HG02852 (cell line): ENCODE data around the gene FBXO3.

ENCODE experiments used
- ATAC-seq: cut with Tn5 transposase; IDR thresholded peaks from one replicate; pipeline ENCODE4 v1.9.1; 2021; ENCODE audit warnings: mild to moderate bottlenecking, moderate library complexity; ENCODE audit not compliant: unreplicated experiment

Gene FBXO3

DNA sequence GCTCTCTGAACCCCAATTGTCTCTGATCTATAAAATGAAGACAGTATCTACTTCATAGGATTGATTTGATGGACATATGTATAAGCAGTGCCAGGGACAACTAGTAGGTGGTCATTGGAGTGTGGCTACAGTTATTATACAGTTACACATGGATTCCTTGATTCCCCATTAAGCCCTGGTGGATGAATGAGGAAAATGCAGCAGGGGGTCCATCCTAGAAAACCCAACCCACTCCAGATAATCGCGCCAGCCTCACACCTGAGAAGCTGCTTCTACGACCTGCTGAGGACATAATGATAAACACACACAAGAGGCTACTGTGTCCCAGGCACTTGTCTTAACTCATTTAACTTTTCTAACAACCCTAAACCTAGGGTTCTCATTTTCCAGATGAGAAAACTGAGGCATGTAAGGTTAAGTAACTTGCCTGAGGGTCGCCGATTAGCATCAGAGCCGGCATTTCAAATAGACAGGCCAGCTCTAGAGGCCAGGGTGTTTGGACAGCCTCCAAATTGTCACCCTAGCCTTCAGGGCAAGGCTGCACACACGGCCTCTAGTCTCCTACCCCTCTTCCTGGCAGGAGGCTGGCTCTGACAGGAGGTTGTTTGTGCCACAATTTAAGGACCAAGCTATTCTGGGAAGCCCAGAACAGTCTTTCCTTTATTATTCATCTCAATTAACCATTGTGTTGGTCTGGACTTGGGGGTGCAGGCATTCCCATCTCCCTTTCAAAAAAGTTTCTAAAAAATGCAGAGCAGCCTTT is 69.9 kb downstream of the FBXO3 start:
- no peak for ATAC-seq

DNA sequence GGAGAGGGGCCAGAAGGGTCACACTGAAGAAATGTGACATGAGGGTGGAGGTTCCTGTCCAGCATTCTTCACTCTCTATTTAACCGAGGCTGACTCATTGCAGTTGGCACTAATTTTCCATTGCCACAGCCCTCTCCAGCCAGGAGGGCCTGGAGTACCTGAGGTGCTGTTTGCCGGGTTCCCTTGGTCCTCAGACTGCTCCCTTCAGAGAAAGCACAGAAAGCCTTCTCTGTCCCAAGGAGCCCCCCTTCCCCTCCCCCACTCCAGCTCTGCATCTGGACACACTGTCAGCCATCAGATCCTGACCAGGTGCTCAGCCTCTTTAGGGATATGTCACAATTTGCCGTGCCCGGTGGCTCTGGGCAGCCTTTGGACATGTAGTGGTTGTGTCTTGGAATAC is 70.5 kb downstream of the FBXO3 start:
- no peak for ATAC-seq

- ATAC-seq, result no peak
Observed at GRCh38 chr11:33703234-33703633, 71.1 kb downstream of the FBXO3 start.

- no peak for ATAC-seq
Observed at GRCh38 chr11:33701302-33702230, 72.8 kb downstream of the FBXO3 start.

GRCh38 chr11:33700502-33701271 is 73.6 kb downstream of the FBXO3 start, which contains the start of gene C11orf91:
C11orf91 (minus strand) TSS chr11:33700826; CDS start chr11:33700740, 86 bp downstream.
- peak; percentile 90 for ATAC-seq

DNA sequence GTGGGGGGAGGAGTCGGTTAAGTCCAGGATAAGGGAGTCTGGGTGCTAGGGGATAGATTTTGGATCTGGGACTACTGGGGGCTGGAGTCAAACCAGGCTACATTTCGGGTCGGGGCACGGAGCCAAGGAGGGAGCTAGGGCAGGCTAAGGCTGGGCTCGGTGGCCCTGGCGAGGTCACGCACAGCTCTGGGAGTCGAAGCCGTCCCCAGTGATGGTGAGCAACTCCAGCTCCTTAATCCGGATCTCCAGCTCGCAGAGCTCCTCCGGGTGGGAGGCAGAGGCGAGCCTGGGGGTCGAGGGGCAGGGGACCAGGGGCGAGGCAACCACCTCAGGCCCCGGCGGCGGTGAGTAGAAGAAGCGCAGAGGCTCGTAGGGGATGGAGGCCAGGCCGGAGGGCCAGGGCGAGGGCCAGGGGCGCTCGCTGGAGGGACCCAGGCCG is 74.2 kb downstream of the FBXO3 start:
- no peak for ATAC-seq

- no peak for ATAC-seq
Observed at GRCh38 chr11:33699515-33700062, 74.7 kb downstream of the FBXO3 start.

- ATAC-seq, result no peak
Observed at GRCh38 chr11:33698921-33699320, 75.4 kb downstream of the FBXO3 start.

- ATAC-seq, result no peak
Observed at GRCh38 chr11:33697997-33698396, 76.3 kb downstream of the FBXO3 start.

DNA sequence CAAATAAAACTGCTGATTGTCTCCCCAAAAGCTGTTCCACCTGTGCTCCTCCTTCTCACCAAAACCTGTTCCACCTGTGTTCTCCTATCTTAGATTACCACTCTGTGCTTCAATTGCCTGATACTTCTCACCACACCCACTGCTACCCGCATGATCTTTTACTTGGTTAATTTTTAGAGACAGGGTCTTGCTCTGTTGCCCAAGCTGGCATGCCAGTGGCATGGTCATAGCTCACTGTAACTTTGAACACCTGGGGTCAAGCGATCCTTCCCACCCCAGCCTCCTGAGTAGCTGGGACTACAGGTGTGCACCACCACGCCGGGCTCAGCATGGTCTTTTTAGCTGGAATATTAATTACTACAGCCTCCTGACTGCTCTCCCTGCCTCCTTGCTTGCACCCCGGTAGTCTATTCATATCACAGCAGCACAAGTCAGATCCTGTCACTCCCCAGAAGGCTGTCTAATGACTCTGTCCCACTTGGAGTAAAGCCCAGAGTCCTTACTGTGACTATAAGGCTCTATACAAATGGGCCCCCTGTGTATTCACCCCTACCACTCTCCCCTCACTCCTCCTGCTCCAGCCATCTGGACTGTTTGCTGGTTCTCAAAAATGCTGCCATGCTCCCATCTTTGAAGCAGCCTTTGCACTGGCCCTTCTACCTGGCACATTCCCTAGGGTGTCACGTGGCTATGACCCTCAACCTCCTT is 77.2 kb downstream of the FBXO3 start:
- no peak for ATAC-seq

DNA sequence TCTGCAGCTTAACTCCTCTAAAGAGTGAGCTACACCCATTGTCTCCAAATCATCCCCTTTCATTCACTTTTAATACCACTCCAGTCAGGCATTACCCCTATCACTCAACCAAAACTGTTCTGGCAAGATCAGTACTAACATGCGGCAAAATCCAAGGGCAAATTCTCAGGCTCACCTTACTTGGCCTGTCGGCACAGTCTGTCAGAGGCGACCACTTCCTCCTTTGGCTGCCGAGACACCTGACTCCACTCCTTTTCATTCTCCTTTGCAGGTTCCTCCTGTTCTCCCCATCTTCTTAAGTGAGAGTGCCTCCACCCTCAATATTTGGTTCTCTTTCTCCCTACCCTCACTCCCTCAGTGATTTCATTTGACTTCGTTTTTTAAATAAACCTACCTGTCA is 77.9 kb downstream of the FBXO3 start:
- no peak for ATAC-seq

GRCh38 chr11:33695051-33695566 is 79.2 kb downstream of the FBXO3 start:
- ATAC-seq, result no peak

DNA sequence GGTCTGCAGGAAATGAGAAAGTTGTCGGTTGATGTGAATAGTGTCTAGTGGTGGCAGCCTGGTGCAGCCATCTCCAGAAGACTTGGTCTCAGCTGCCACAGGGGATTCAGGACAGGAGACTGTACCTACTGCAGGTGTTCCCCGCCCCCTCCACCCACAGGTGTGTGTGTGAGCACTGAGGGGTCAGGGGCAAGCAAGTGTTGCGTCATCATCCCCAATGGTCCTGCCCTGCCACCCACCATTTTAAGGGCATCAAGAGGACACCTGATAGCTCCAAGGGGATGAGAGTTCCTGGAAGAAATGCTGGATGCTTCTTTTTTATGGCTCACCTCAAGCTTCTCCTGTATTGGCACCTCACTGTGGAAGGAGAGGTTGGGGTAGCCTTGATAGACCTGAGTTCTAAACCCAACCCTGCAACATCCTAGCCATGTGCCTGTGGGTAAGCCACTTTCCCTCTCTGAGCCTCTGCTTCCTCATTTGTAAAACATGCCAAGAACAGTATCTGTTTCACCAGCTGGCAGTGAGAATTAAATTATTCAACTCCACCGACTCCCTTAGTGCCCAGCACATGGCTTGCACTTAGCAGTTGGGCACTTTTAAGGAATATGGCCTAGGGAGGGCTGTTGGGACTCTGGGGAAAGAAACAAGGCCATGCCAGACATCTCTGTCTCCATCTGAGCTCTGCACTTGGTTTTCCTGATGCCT is 79.8 kb downstream of the FBXO3 start:
- no peak for ATAC-seq

- ATAC-seq, result no peak
Observed at GRCh38 chr11:33692541-33692940, 81.8 kb downstream of the FBXO3 start.

DNA sequence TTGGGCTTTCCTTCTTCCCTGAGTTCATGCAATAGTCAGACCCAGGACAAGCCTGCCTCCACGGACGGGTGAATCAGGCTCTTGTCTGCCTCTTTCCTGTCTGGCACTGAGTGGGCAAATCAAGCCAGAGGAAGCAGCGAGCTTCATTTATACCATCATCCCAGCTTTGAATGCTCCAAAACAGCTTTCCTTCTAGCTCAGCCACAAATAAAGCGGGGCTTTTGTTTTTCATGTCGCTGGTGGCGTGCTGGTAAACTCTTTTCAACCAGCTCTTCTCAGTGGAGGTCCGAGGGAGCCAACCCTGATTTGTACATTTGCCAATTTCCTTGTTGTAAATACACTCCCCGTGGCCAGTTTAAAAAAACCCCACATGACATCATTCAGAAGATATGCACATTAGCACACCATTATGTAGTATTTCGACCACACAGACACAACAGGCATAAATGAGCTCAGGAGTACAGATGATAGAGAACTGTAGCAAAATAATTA is 82.3 kb downstream of the FBXO3 start:
- ATAC-seq, result no peak

- ATAC-seq, result no peak
Observed at GRCh38 chr11:33691066-33691864, 83.1 kb downstream of the FBXO3 start.
